Stomach smooth muscle (tissue), 2 donors: ENCODE measurements around the gene PDCD4.

Source experiments
- H3K27ac ChIP-seq: one replicate; pipeline ENCODE4 v1.7.0; 2013; ENCODE audit warnings: mild to moderate bottlenecking, low read length, inconsistent platforms
- H3K27me3 ChIP-seq, 2 donors: one replicate each; pipeline ENCODE4 v1.7.0; 2013; ENCODE audit warnings: low read length in 2 of 2; ENCODE audit not compliant: insufficient read depth in 2 of 2, control insufficient read depth in 1 of 2
- H3K36me3 ChIP-seq, 2 donors: one replicate each; pipeline ENCODE4 v1.7.0; 2013; ENCODE audit warnings: low read length in 2 of 2; ENCODE audit not compliant: control insufficient read depth in 2 of 2, insufficient read depth in 2 of 2
- H3K4me1 ChIP-seq: one replicate; pipeline ENCODE4 v1.7.0; 2013; ENCODE audit warnings: low read length; ENCODE audit not compliant: control insufficient read depth, insufficient read depth
- H3K4me3 ChIP-seq, 2 donors: one replicate each; pipeline ENCODE4 v1.7.0; 2013; ENCODE audit warnings: low read length in 2 of 2
- H3K9ac ChIP-seq, 2 donors: one replicate each; pipeline ENCODE4 v1.7.0; 2013; ENCODE audit warnings: low read length in 2 of 2, mild to moderate bottlenecking in 1 of 2
- H3K9me3 ChIP-seq, 2 donors: one replicate each; pipeline ENCODE4 v1.7.0; 2013; ENCODE audit warnings: low read length in 2 of 2; ENCODE audit not compliant: control insufficient read depth in 2 of 2
- donor health status: healthy.
- donor health status: Pancreatic carcinoma.

PDCD4 gene

DNA sequence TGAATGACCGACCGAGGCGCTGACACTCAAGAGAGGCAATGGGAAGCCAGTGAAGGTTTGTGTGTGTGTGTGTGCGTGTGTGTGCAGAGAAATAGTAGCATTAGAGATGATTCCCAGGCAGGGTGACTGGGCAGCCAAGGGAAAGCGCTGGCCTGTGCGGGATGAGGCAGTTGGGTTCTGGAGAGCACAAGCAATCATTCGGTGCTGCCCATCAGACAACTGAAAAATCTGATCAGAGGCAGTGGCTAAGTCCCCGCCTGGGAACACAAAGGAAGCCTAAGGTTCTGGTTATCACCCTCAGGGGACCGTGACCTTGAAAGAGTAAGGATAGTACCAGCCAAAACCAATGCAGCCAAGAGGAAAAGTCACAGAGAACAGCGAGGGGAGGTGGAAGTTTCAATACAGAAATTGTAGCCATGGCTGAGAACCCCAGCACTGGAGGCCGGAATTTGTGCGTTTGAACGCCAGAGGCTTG lies 868 bp upstream of the PDCD4 start:
- Histone ChIP-seq H3K4me3 (peak overlapping the region; percentile 69 to 83), H3K9ac (peak overlapping the region; percentile 77 to 86), H3K27me3 (no peaks in the 10 kb centered on the region), H3K27ac (peak overlapping the region; percentile 87), H3K36me3 (peaks cover 0 to under 1% of the 10 kb centered on the region in 2 donors), H3K9me3 (no peaks in the 10 kb centered on the region), H3K4me1 (peaks cover 14% of the 10 kb centered on the region)

DNA sequence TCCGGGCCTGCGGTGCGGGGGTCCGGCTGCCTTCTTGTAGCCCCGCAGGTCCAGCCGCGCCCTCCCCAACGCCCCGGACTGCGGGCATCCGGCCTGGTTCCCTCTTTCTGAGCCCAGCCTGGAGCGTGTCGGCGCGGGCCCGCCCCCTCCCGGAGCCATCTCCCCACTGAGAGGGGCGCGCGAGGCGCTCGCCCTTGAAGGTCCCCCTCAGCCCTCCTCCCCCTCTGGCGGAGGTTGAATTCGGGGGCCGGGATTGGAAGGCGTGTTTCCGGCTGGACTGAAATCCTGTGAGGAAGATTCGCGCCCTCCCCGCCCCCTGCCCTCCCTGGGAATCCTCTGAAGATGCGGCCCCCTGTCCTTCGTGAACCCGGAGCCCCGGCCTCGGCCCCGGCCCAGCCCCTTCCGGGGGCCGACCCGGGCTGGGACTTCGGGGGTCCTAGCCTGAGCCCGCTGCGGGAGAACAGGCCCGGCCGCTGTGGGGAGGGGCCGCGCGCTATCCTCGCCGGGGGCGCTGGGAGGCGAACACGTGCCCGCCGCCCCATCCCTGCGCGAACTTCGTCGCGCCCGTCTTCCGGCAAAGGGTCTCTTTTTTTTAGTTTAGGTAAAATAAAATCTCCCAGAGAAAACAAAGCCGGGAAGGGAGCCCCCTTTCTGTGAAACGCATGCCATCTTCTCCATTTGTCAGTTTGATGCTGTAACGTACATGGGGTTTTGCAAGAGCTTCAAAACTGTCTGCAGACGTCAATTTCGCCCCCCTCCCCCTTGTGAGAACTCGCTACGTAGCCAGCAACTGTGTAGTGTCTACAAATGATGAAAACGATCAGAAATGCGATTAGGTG lies 636 bp downstream of the PDCD4 start:
- peak overlapping the region; percentile 68 to 83 for H3K4me3 ChIP-seq
- H3K9me3 ChIP-seq = no peaks in the 10 kb centered on the region
- H3K36me3 ChIP-seq = peaks cover 0 to 3% of the 10 kb centered on the region in 2 donors
- H3K27ac ChIP-seq = peak overlapping the region; percentile 87
- H3K27me3 ChIP-seq = no peaks in the 10 kb centered on the region
- H3K4me1 ChIP-seq = peaks cover 12% of the 10 kb centered on the region
- peak overlapping the region; percentile 55 to 77 for H3K9ac ChIP-seq

DNA sequence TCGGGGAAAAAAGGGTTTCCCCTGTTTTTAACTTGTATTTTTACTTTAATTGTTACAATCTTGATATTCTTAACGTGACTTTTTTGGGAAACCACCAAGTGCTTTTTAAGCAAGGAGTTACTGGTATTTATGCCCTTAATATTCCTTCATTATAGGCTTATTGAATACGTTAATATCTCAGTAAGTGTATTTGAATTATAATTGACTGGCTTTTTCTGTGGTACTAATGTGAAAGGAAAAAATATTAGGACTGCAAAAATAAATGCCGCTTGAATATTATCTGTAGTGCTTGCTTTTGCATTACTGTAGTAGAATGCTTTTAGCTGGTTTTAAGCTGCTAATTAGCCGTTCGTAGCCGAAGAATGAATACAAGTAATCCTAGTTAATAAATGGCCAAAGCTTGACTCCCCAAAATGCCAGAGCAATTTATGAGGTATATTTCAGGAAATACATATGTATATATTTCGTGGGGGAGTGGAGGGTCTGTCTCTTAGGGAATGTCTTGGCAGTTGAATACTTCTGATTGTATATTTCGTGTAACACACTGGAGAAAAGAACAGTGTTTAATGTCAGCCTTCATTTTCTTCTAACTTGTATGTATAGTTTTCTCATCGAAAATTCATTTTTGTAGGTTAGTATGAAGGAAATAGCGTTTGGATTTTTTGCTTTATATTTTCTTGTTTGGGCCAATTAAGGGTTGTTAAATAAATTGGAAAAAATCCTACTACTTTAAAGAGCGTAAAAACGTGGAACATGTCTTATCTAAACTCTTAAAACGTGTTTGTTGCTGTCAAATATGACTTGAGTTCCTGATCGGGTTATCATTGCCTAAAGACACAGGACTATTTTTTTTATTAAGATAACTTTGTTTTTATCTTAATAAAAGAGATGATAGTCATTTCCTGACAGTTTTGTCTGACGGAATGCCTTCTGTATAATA lies 1.5 kb downstream of the PDCD4 start:
- Histone ChIP-seq H3K4me3 (peak overlapping the region; percentile 68 to 83), H3K27ac (peak overlapping the region; percentile 87), H3K27me3 (no peaks in the 10 kb centered on the region), H3K36me3 (peaks cover 0 to 3% of the 10 kb centered on the region in 2 donors), H3K9me3 (no peaks in the 10 kb centered on the region), H3K4me1 (peaks cover 12% of the 10 kb centered on the region), H3K9ac (peak overlapping the region; percentile 22 to 77)

DNA sequence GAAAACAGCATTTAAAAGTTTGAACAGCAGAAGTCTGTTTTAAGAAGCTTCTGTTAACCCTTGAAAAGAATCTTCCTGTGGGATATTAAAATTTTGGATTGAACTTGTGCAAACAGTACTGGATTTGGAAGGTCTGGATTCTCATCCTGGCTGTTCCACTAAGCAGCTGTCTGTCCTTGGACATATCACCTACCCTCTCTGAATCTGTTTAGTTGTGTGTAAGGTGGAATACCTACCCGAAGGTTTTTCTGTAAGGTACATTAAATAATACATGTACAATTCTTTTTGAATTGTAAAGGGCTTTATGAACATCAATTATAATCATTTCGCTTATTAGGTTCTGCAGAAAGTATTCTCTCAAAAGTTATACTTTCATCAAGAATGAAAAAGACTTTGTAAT lies 2.2 kb downstream of the PDCD4 start:
- Histone ChIP-seq H3K27ac (no peak overlapping the region), H3K27me3 (no peaks in the 10 kb centered on the region), H3K4me1 (peaks cover 12% of the 10 kb centered on the region), H3K9me3 (no peaks in the 10 kb centered on the region), H3K9ac (peak overlapping the region in 1 of 2 donors; percentile 6), H3K4me3 (peak overlapping the region; percentile 9 to 83), H3K36me3 (peaks cover 0 to 3% of the 10 kb centered on the region in 2 donors)

DNA sequence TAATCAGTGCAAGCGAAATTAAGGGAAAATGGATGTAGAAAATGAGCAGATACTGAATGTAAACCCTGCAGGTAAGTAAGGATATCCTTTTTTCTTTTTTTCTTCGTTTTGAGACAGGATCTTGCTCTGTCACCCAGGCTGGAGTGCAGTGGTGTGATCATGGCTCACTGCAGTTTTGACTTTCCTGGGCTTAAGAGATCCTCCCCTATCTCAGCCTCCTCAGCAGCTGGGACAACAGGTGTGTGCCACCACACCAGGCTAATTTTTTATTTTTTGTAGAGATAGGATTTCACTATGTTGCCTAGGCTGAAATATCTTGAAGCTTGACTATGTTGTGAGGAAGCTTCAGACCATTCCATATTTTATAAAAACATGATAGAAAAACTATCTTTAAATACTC lies 4.3 kb downstream of the PDCD4 start:
- Histone ChIP-seq H3K27ac (no peak overlapping the region), H3K4me3 (no peak overlapping the region), H3K36me3 (peaks cover 0 to 3% of the 10 kb centered on the region in 2 donors)

DNA sequence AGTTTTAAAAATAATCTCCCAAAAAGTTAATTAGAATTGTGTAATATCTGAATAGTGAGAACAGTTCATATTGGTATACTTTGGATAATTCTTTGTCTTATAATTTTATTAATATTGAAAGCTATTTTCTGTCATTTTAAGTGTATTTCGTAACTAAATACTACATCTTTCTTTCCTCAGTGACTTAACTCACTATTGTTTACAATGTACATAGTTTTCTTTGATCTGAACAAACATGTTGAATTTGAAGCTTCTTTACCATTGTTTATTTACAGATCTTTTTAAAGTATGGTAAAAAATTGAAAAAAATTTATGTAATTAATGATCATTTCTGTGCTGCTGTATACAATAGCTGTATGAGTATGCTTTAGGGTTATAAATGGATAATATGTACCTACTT lies 5.1 kb downstream of the PDCD4 start:
- H3K36me3 ChIP-seq = peaks cover 0 to 6% of the 10 kb centered on the region in 2 donors
- H3K4me1 ChIP-seq = peaks cover 3% of the 10 kb centered on the region
- no peak overlapping the region for H3K9ac ChIP-seq
- H3K27me3 ChIP-seq = no peaks in the 10 kb centered on the region
- no peaks in the 10 kb centered on the region for H3K9me3 ChIP-seq
- H3K27ac ChIP-seq = no peak overlapping the region
- H3K4me3 ChIP-seq = no peak overlapping the region

More for the DNA sequence above, 4.3 kb downstream of the PDCD4 start:
- Histone ChIP-seq H3K9ac (no peak overlapping the region), H3K9me3 (no peaks in the 10 kb centered on the region), H3K4me1 (peaks cover 6% of the 10 kb centered on the region), H3K27me3 (no peaks in the 10 kb centered on the region)

DNA sequence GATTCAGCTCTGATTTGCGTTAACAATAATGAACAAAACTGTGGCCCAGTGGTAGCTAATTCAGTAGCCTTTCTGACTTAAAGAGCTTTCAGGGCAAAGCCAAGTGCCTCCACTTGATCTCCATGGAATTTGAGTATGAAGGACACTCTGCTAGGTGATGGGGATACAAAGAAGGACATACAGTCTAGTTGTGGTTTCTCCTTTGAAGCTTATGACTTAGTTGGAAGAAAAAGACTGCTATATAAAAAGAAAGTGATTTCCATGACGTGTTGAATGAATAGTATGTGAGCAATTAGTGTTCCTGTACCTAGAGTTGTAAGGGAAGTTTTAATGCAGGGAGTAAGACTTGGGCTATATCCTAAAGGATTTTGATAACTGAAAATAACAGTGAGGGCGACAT lies 8.3 kb downstream of the PDCD4 start:
- H3K4me1 ChIP-seq = peaks cover 3% of the 10 kb centered on the region
- no peaks in the 10 kb centered on the region for H3K27me3 ChIP-seq
- H3K4me3 ChIP-seq = no peak overlapping the region
- no peak overlapping the region for H3K9ac ChIP-seq
- H3K27ac ChIP-seq = no peak overlapping the region
- H3K36me3 ChIP-seq = peaks cover 7 to 11% of the 10 kb centered on the region in 2 donors
- H3K9me3 ChIP-seq = no peaks in the 10 kb centered on the region

DNA sequence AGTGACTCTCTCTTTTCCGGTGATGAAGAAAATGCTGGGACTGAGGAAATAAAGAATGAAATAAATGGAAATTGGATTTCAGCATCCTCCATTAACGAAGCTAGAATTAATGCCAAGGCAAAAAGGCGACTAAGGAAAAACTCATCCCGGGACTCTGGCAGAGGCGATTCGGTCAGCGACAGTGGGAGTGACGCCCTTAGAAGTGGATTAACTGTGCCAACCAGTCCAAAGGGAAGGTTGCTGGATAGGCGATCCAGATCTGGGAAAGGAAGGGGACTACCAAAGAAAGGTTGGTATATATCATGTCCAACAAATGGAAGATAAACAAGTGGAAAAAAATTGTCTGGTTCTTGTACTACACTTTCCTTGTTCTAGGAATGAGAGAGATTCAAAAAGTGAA lies 9.5 kb downstream of the PDCD4 start:
- H3K27me3 ChIP-seq = no peaks in the 10 kb centered on the region
- no peak overlapping the region for H3K9ac ChIP-seq
- H3K9me3 ChIP-seq = no peaks in the 10 kb centered on the region
- H3K4me1 ChIP-seq = peaks cover 3% of the 10 kb centered on the region
- H3K4me3 ChIP-seq = no peak overlapping the region
- no peak overlapping the region for H3K27ac ChIP-seq
- peaks cover 9 to 10% of the 10 kb centered on the region in 2 donors for H3K36me3 ChIP-seq

DNA sequence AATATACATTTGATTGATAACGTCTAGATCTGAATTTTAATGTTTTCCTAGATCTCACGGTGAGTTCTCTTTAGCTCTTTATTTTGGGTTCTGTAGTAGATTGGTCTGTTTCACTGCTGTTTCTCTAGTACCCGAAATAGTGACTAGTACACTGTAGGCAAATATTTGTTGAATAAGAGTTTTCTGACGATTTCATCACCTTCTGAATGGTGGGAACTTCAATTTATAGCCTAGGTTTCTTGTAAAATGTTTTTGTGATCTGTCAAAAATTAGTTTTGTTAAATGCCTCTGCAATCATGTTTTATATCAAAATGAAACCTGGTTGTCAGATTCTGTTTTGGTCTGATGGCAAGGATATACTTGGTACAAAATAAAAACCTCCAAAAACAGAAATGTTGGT lies 10.2 kb downstream of the PDCD4 start:
- Histone ChIP-seq H3K27me3 (no peaks in the 10 kb centered on the region), H3K4me3 (no peak overlapping the region), H3K36me3 (peaks cover 9 to 10% of the 10 kb centered on the region in 2 donors), H3K27ac (no peak overlapping the region), H3K9ac (no peak overlapping the region), H3K9me3 (no peaks in the 10 kb centered on the region), H3K4me1 (peaks cover 3% of the 10 kb centered on the region)

DNA sequence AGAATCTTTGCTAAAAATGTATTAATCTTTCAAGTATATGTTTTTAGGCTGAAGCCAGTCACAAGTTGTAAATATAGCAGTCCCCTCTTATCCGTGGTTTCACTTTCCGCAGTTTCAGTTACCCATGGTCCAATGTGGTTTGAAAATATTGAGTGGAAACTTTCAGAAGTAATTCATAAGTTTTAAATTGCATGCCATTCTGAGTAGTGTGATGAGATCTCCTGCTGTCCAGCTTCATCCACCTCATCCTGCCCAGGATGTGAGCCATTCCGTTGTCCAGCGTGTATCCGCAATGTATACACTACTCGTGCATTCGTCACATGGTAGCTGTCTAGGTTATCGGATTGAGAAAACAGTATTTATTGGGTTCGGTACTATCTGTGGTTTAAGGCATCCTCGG lies 12.2 kb downstream of the PDCD4 start:
- Histone ChIP-seq H3K9me3 (no peaks in the 10 kb centered on the region), H3K36me3 (peaks cover 11 to 15% of the 10 kb centered on the region in 2 donors), H3K9ac (peak overlapping the region in 1 of 2 donors; percentile 34), H3K27me3 (no peaks in the 10 kb centered on the region), H3K4me3 (peak overlapping the region; percentile 36 to 59), H3K4me1 (peaks cover 3% of the 10 kb centered on the region), H3K27ac (no peak overlapping the region)
